Astrocyte of the spinal cord (primary cell): ENCODE data around the gene ANAPC13.

Experiments
- DNase-seq: peaks from one replicate; pipeline ENCODE4 v3.0.0; 2011; ENCODE audit warnings: low read depth, low spot score
- H3K4me3 ChIP-seq: 2 replicates; pipeline ENCODE4 v1.5.1; 2011; ENCODE audit warnings: low read depth, mild to moderate bottlenecking, low read length, moderate library complexity
- in situ Hi-C: cut with HindIII; loops from 2 replicates; pipeline ENCODE4 v1.10.0; 2017; ENCODE audit warnings: low sequenced_read_pairs
- TF ChIP-seq, protein P1 (sequence below): IDR thresholded peaks from 2 replicates; pipeline ENCODE4 v1.5.1; 2012; ENCODE audit warnings: low read depth, mild to moderate bottlenecking, low read length, inconsistent platforms

ANAPC13 gene

DNA sequence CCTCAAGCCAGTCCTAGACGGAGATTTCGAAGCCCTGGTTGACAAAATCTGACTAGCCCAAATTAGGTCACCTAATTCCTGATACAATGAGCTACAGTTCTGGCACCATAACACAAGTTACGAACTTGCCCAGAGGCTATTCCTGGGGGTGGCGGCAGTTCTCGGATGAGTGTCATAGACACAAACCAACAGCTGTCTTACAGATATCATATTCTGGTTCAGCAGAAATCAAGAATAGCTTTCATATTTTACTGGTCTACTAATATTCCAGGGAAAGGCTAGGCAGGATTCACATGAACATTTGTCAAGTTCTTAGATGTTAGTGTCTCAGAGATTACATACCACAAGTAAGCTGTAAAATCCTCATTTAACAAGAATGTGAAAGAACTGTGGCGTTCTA, 8.8 kb downstream of the ANAPC13 start:
- TF ChIP-seq, protein P1, sequence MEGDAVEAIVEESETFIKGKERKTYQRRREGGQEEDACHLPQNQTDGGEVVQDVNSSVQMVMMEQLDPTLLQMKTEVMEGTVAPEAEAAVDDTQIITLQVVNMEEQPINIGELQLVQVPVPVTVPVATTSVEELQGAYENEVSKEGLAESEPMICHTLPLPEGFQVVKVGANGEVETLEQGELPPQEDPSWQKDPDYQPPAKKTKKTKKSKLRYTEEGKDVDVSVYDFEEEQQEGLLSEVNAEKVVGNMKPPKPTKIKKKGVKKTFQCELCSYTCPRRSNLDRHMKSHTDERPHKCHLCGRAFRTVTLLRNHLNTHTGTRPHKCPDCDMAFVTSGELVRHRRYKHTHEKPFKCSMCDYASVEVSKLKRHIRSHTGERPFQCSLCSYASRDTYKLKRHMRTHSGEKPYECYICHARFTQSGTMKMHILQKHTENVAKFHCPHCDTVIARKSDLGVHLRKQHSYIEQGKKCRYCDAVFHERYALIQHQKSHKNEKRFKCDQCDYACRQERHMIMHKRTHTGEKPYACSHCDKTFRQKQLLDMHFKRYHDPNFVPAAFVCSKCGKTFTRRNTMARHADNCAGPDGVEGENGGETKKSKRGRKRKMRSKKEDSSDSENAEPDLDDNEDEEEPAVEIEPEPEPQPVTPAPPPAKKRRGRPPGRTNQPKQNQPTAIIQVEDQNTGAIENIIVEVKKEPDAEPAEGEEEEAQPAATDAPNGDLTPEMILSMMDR: no peak
- in situ Hi-C loops: no loop called here
- DNase-seq: no peak
- H3K4me3 ChIP-seq: no peak overlapping the region

GRCh38 chr3:134476306-134476705, 9.5 kb downstream of the ANAPC13 start:
- TF ChIP-seq, protein P1: no peak
- H3K4me3 ChIP-seq: no peak overlapping the region
- DNase-seq: no peak
- in situ Hi-C loops: no loop called here

DNA sequence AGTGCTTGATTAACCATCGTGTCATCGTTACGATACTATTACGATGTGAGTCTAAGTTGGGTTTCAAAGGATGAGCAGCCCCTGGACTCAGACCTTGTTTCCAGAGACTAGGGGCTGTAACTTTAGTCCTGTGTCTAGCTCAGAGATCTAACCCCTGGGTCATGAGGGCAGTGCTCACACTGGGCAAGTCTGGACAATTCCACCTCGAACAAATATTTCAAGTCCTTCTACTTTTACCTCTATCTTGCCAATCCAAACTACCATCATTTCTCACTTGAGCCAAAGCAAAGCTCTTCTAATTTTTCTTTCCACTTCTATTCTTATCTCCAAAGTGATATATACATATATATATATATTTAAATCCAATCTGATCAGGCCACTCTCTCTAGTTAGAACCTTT, 10.8 kb downstream of the ANAPC13 start:
- TF ChIP-seq, protein P1: no peak
- in situ Hi-C loops: no loop called here

GRCh38 chr3:134473868-134474546, 11.8 kb downstream of the ANAPC13 start:
- no peak overlapping the region for H3K4me3 ChIP-seq
- in situ Hi-C loops: no loop called here
- DNase-seq: peak; percentile 83
- TF ChIP-seq, protein P1: peak; percentile 59

More for the DNA sequence above, 10.8 kb downstream of the ANAPC13 start:
- H3K4me3 ChIP-seq: no peak overlapping the region
- DNase-seq: no peak

- in situ Hi-C loops: no loop called here
- H3K4me3 ChIP-seq: no peak overlapping the region
- TF ChIP-seq, protein P1: no peak
- no peak for DNase-seq
Observed at GRCh38 chr3:134472831-134473230, 13.0 kb downstream of the ANAPC13 start.

GRCh38 chr3:134471521-134472193, 14.1 kb downstream of the ANAPC13 start:
- DNase-seq: peak; percentile 64
- TF ChIP-seq, protein P1: no peak
- in situ Hi-C loops: no loop called here
- no peak overlapping the region for H3K4me3 ChIP-seq
